ENCODE data around the gene WDR86. TPM values are rescaled to one million over a fixed set of nuclear protein-coding genes. Genes with fewer than 3 reads are reported as not detected.

WDR86 gene
- total RNA-seq, 1 experiment from 2014 or later = not detected

- no peak for DNase-seq (ENCODE audit: low read depth)
Measured at GRCh38 chr7:151349507-151349853, 60.4 kb downstream of the WDR86 start.

DNA sequence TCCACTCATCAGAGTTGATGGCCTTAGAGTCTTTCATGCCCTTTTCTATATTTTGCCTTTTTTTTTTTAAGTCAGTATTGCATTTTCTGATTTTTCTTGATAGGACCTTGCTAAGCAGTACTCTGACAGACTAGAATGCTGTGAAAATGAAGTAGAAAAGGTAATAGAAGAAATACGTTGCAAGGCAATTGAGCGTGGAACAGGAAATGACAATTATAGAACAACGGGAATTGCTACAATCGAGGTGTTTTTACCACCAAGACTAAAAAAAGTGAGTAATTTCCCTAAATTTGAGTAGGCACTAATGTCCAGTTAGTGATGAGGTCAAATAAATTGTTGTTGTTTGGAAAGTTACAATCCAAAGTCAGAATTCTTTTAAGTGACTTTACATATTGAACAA is 60.9 kb downstream of the WDR86 start:
- DNase-seq (ENCODE audit: low read depth) = no peak

- no peak for DNase-seq (ENCODE audit: low read depth)
Measured at GRCh38 chr7:151347200-151347599, 62.6 kb downstream of the WDR86 start.

DNA sequence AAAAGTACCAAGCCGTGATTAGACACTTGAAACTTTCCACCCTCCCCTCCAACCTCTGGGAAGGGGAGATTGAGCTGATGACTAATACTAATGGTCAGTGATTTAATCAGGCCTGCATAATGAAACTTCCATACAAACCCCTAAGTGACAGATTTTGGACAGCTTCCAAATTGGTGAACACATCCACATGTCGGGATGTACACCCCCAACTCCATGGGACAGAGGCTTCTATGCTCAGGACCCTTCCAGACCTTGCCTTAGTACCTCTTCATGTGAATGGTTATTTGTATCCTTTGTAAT is 63.4 kb downstream of the WDR86 start:
- DNase-seq (ENCODE audit: low read depth) = no peak

DNA sequence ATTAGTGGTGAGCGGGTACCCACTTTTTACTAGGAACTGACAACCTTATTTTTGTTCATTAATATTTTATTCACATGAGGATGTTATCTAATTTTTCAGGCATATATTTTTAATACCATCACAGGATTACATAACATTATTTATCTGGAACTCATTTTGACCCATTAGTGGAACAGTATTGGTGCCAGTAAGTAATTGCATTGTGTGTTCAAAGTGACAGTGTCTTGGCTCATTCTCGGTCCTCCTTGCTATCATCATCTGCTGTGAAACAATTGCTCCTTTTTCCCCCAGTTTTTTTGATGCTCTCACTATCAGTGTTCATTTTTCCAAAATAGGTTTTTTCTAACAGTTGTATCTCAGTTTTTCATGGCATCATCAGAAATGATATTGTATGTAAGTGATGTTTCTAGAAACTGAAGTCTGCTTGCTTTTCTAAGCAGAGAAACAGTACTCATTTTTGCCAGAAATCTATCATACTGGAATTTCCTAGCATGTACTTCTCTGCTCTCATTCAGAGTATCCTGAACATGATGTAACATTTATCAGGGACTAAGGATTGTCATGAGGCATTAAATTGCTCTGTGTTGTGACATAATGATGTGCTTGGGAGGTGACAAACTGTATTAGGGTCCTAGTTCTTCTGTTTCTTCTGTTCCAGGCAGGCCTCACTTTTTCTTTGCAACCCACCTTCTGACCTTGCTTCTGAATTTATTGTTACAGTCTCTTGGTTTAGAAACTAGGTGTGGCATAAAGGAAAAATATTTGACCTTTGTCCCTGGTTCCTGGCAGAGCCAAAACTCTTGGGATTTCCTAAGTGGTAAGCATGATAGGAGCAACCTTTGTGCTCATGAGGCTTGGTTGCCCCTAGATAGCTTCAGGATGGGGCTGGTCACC is 64.0 kb downstream of the WDR86 start:
- no peak for DNase-seq (ENCODE audit: low read depth)

DNA sequence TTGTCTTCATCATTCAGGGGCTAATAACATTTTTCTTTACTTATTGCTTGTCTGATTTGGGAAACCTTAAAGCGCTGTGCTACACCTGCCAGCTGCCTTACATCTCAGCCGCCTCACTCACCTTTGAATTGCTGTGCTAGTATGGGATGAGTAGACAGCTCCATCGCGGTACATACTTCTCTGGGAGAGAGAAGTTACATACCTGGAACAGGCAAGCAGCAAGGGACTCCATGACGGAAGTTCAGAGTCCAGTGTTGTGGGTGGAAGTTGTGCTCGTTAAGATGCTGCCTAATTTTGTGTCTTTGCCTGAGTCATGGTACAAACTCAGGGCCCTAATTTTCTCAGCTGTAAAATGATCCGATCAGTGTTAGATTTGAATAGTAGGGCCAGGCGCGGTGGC is 66.3 kb downstream of the WDR86 start:
- no peak for DNase-seq (ENCODE audit: low read depth)

DNA sequence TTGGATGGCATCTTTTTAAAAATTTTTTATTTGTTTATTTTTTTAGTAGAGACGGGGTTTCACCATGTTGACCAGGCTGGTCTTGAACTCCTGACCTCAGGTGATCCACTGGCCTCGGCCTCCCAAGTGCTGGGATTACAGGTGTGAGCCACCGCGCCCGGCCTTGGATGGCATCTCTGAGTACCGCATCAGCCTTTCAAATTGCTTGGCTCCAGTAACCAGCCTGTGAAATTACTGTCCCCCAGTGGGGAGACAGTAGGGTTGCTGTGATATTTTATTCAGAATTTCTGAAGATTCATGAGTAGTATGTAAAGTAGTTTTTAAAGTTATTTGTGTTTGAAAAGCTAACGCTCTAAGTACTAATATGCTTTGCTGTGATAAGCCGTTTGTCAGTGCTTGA is 67.0 kb downstream of the WDR86 start:
- DNase-seq (ENCODE audit: low read depth) = no peak

DNA sequence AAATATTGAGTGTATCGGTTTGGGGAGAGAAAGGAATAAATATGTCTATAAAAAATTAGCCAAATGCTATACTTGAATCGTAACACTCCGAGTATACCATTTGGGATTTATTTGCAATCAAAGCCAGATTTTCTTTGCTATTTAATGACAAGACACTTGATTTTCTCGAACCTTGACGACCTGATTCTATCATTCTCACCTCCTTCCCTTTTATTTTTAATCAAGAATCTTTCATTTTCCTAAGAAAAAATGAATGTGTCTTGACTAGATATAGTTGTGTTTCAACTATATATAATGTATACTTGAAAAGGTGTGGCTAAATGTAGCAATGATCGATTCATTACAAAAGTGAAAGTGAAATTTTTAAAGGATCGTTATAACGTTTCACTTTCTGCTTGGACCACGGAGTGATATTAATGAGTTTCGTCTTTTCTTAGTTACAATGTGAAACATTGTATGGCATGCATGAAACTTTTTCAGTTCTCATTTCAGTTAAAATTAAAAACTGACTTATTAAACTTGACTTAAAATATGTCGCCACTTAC is 67.7 kb downstream of the WDR86 start:
- DNase-seq (ENCODE audit: low read depth) = no peak

DNA sequence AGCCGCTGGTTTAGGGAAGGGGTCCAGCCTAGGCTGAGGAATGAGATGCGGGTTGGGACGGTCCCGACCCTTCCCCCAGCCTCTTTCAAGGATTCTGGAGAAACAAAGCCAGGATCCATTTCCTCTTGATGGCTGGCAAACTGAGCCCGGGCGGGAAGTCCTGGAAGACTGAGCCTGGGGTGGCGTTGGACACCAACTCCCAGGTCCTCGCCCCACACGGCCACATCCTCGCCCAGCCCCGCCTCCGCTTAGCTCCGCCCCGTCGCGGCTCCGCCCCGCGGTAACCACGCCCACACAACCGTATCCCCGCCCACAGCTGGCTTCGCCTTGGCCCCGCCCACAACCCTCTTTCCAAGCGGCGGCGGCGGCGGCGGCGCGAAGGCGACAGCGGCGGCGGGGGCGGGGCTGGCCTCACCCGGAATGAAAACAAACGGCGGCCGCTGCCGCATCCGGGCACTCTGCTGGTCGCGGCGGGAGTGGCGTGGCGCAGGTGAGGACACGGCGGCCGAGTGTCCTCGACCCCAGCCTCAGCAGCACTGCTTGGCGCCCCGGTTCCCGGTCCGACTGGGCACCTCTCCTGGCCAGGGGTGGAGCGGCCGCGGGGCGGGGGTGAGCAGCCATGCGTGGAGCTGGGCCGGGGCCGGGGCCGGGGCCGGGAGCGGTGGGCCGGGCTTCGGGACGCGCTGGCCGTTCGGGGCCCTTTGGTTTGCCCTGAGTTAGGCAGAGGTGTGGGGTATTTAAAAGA is 68.3 kb downstream of the WDR86 start, which contains the start of gene NUB1:
Gene NUB1 (plus strand): TSS at position 456 of the 745 bp plus-strand sequence. CDS start 3,538 bp downstream, outside the sequence.
- DNase-seq (ENCODE audit: low read depth) = peak; percentile 80

GRCh38 chr7:151340794-151341356 is 69.0 kb downstream of the WDR86 start:
- DNase-seq (ENCODE audit: low read depth) = no peak

- DNase-seq (ENCODE audit: low read depth) = no peak
Measured at GRCh38 chr7:151339651-151340382, 70.0 kb downstream of the WDR86 start.

GRCh38 chr7:151338809-151339208 is 71.0 kb downstream of the WDR86 start:
- DNase-seq (ENCODE audit: low read depth) = no peak

GRCh38 chr7:151337346-151337745 is 72.5 kb downstream of the WDR86 start:
- DNase-seq (ENCODE audit: low read depth) = no peak

- DNase-seq (ENCODE audit: low read depth) = peak; percentile 37
Measured at GRCh38 chr7:151336027-151336708, 73.7 kb downstream of the WDR86 start.

GRCh38 chr7:151334628-151335027 is 75.2 kb downstream of the WDR86 start:
- DNase-seq (ENCODE audit: low read depth) = no peak

Other genes starting within 250 kb of the WDR86 start
- not detected in 2 replicates for gene GBX1, start 242.3 kb downstream of the WDR86 start, total RNA-seq (2014; rRNA removed; shearing (Covaris generic))
- gene ASB10, start 222.8 kb downstream of the WDR86 start, total RNA-seq (2014; rRNA removed; shearing (Covaris generic)) = not detected in 2 replicates
- not detected in 2 replicates for gene H2BK1, start 199.6 kb downstream of the WDR86 start, total RNA-seq (2014; rRNA removed; shearing (Covaris generic))
- gene ABCF2, start 182.8 kb downstream of the WDR86 start, total RNA-seq (2014; rRNA removed; shearing (Covaris generic)) = 56.8 and 60.4 TPM in 2 replicates
- gene CHPF2, start 177.6 kb downstream of the WDR86 start, total RNA-seq (2014; rRNA removed; shearing (Covaris generic)) = 28.0 and 32.0 TPM in 2 replicates
- gene SMARCD3, start 161.3 kb downstream of the WDR86 start, total RNA-seq (2014; rRNA removed; shearing (Covaris generic)) = 12.6 and 13.2 TPM in 2 replicates
- 53.2 and 54.4 TPM in 2 replicates for gene NUB1, start 68.2 kb downstream of the WDR86 start, total RNA-seq (2014; rRNA removed; shearing (Covaris generic))
- not detected in 2 replicates for gene CRYGN, start 30.1 kb upstream of the WDR86 start, total RNA-seq (2014; rRNA removed; shearing (Covaris generic))
- gene RHEB, start 109.9 kb upstream of the WDR86 start, total RNA-seq (2014; rRNA removed; shearing (Covaris generic)) = 211 and 217 TPM in 2 replicates